CD4-positive, CD25-positive, alpha-beta regulatory T cell (primary cell): ENCODE results near the gene GRK1. TPM values are rescaled to one million over a fixed set of nuclear protein-coding genes. Genes with fewer than 3 reads are reported as not detected.
"Not testable (repeated sequence)": the region's sequence is repeated elsewhere in the genome, so short reads cannot be mapped to it uniquely, and the experiment has no call there.

Source experiments
- ATAC-seq, 2 donors: fragments of 150-1000 bp; cut with Tn5 transposase; one replicate each; pipeline ENCODE4 v1.10.0; 2021; ENCODE audit warnings: low read depth in 2 of 2, moderate number of reproducible peaks in 2 of 2, moderate library complexity in 1 of 2
- DNase-seq, 3 donors: peaks; one replicate each; pipeline versions ENCODE4 v3.0.0 to v3.0.0-alpha.2; 2012 to 2022; ENCODE audit warnings: mixed read lengths in 1 of 3
- H3K27ac ChIP-seq: one replicate; pipeline ENCODE4 v1.7.0; 2013; ENCODE audit warnings: mild to moderate bottlenecking, low read length; ENCODE audit not compliant: insufficient read depth, poor library complexity, severe bottlenecking
- H3K27me3 ChIP-seq: one replicate; pipeline ENCODE4 v1.7.0; 2013; ENCODE audit warnings: low read length; ENCODE audit not compliant: control insufficient read depth, insufficient read depth
- H3K36me3 ChIP-seq: one replicate; pipeline ENCODE4 v1.7.0; 2013; ENCODE audit warnings: mild to moderate bottlenecking, low read length, moderate library complexity; ENCODE audit not compliant: control insufficient read depth, insufficient read depth
- H3K4me1 ChIP-seq: 2 replicates; pipeline ENCODE4 v1.7.0; 2013; ENCODE audit warnings: mild to moderate bottlenecking, low read length; ENCODE audit not compliant: insufficient read depth, control insufficient read depth, poor library complexity, severe bottlenecking
- H3K4me3 ChIP-seq: one replicate; pipeline ENCODE4 v1.7.0; 2013; ENCODE audit warnings: low read depth, mild to moderate bottlenecking, low read length, moderate library complexity
- H3K9me3 ChIP-seq, 2 experiments: 1 replicate in 1 of 2; 2 replicates in 1 of 2; pipeline ENCODE4 v1.7.0; 2013; ENCODE audit warnings: low read length in 2 of 2, mild to moderate bottlenecking in 1 of 2, moderate library complexity in 1 of 2; ENCODE audit not compliant: control insufficient read depth in 2 of 2
- H3K27ac Mint-ChIP-seq, 3 donors: one replicate each; pipeline ENCODE4 v1.8.0; 2020 to 2022; ENCODE audit warnings: mild to moderate bottlenecking in 3 of 3, mixed read lengths in 3 of 3, moderate library complexity in 2 of 3
- H3K27me3 Mint-ChIP-seq: one replicate; pipeline ENCODE4 v1.8.0; 2022; ENCODE audit warnings: mild to moderate bottlenecking, mixed read lengths
- H3K36me3 Mint-ChIP-seq: one replicate; pipeline ENCODE4 v1.8.0; 2020; ENCODE audit warnings: mixed read lengths
- H3K4me1 Mint-ChIP-seq, 4 donors: one replicate each; pipeline ENCODE4 v1.8.0; 2020 to 2022; ENCODE audit warnings: mixed read lengths in 4 of 4, mild to moderate bottlenecking in 1 of 4
- H3K4me3 Mint-ChIP-seq, 4 donors: one replicate each; pipeline ENCODE4 v1.8.0; 2020 to 2022; ENCODE audit warnings: mild to moderate bottlenecking in 4 of 4, mixed read lengths in 4 of 4, moderate library complexity in 3 of 4
- H3K9me3 Mint-ChIP-seq, 7 donors: one replicate each; pipeline ENCODE4 v1.8.0; 2020 to 2022; ENCODE audit warnings: mixed read lengths in 7 of 7, mild to moderate bottlenecking in 3 of 7, moderate library complexity in 2 of 7
- polyA plus RNA-seq, 4 donors: library from polyadenylated mRNA; unstranded; fragments of 300-500 nt; fragmentation: Illumina TruSeq; gene quantifications; one replicate each; pipeline ENCODE4 v1.2.3, GENCODE V29; 2021
- total RNA-seq: library from RNA; stranded (reverse); gene quantifications from one replicate; pipeline ENCODE4 v1.2.3, GENCODE V29; 2022

GRK1 gene
- total and polyA plus RNA-seq, 5 donors from 2014 or later, result not detected

GRCh38 chr13:113742445-113743120 lies 75.6 kb downstream of the GRK1 start:
- H3K27me3 Mint-ChIP-seq, result peaks cover 18% of the 10 kb centered on the region
- no peak overlapping the region for H3K27ac Mint-ChIP-seq
- Histone ChIP-seq H3K9me3 (no peaks in the 10 kb centered on the region), H3K27ac (no peak overlapping the region), H3K4me1 (peaks cover 7% of the 10 kb centered on the region), H3K4me3 (no peak overlapping the region), H3K36me3 (no peaks in the 10 kb centered on the region), H3K27me3 (peaks cover 2% of the 10 kb centered on the region)
- no peaks in the 10 kb centered on the region for H3K36me3 Mint-ChIP-seq
- no peak for DNase-seq
- peak in 1 of 2 donors; percentile 16 for ATAC-seq
- peaks cover 0 to 13% (median 7%) of the 10 kb centered on the region in 4 donors for H3K4me1 Mint-ChIP-seq
- no peak overlapping the region for H3K4me3 Mint-ChIP-seq
- peaks cover 0 to 2% (median 0%) of the 10 kb centered on the region in 7 donors for H3K9me3 Mint-ChIP-seq

DNA sequence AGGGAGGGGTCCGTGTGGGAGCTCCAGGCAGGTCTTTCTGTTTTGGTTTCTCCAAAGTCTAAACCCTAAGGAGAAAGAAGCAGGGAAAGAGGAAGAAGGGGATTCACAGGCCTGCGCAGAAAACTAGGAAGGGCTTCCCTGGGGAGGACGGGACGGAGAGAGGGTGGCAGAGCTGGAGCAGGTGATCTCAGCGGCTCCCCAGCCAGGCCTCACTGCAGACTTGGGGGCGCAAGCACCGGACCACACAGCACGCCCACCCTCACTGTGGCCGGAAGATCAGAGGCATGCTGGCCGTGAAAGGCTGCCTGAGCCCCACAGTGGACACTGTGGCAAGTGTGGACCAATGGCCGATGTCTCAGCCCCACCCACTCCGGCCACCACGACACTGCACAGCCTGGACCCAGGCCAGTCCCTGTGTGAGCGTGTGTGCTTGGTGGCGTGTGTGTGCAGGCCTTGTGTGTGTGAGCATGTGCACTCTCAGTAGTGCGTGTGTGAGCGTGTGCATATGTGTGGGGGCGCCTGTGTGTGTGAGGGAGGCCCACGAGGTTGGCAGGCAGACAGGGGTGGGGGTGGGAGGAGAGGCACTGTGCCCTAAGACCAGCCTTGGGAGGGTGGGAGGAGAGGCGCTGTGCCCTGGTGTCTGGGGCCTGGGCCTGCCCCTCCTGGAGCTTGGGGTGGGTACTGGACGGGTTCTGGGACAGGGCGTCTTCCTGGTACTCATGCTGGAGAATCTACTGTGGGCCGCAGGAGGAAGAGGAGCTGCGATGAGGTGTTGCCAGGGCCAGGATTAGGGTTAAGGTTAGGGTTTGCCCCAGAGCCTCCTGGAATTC lies 76.6 kb downstream of the GRK1 start:
- Histone ChIP-seq H3K4me1 (peaks cover 7% of the 10 kb centered on the region), H3K9me3 (no peaks in the 10 kb centered on the region), H3K27ac (no peak overlapping the region), H3K4me3 (no peak overlapping the region), H3K27me3 (peaks cover 2% of the 10 kb centered on the region), H3K36me3 (no peaks in the 10 kb centered on the region)
- Mint-ChIP-seq H3K27ac (peak overlapping the region in 1 of 3 donors; percentile 46), H3K9me3 (no peaks in the 10 kb centered on the region), H3K4me3 (no peak overlapping the region), H3K36me3 (no peaks in the 10 kb centered on the region), H3K4me1 (peaks cover 0 to 13% (median 7%) of the 10 kb centered on the region in 4 donors), H3K27me3 (peaks cover 18% of the 10 kb centered on the region)
- no peak for DNase-seq
- ATAC-seq, result no peak

GRCh38 chr13:113744197-113745000 lies 77.4 kb downstream of the GRK1 start:
- Mint-ChIP-seq H3K9me3 (no peaks in the 10 kb centered on the region), H3K4me3 (no peak overlapping the region), H3K27me3 (peaks cover 18% of the 10 kb centered on the region), H3K4me1 (peaks cover 0 to 13% (median 7%) of the 10 kb centered on the region in 4 donors), H3K27ac (no peak overlapping the region), H3K36me3 (no peaks in the 10 kb centered on the region)
- ATAC-seq (no peak), DNase-seq (no peak)
- H3K27ac ChIP-seq, result no peak overlapping the region
- peaks cover 2% of the 10 kb centered on the region for H3K27me3 ChIP-seq
- H3K9me3 ChIP-seq, result no peaks in the 10 kb centered on the region
- H3K36me3 ChIP-seq, result no peaks in the 10 kb centered on the region
- H3K4me1 ChIP-seq, result peaks cover 7% of the 10 kb centered on the region
- no peak overlapping the region for H3K4me3 ChIP-seq

DNA sequence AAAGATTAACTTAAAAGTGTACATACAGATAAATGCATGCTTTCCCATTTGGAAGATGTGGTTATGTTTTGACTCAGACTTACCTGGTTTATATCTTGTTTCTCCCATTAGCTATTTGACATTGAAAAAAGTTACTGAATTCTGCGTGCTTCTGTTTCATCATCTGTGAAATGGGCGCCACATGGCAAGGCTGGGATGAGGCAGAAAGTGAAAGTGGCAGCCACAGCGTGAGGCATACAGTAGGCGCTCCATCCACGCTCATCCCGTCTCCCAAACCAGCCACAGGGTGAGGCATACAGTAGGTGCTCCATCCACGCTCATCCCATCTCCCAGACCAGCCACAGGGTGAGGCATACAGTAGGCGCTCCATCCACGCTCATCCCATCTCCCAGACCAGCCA lies 78.0 kb downstream of the GRK1 start:
- H3K9me3 Mint-ChIP-seq, result no peaks in the 10 kb centered on the region
- Histone ChIP-seq H3K4me1 (peaks cover 7% of the 10 kb centered on the region), H3K27me3 (peaks cover 2% of the 10 kb centered on the region), H3K36me3 (no peaks in the 10 kb centered on the region), H3K9me3 (no peaks in the 10 kb centered on the region), H3K27ac (no peak overlapping the region), H3K4me3 (no peak overlapping the region)
- H3K4me3 Mint-ChIP-seq, result no peak overlapping the region
- H3K27me3 Mint-ChIP-seq, result peaks cover 18% of the 10 kb centered on the region
- no peaks in the 10 kb centered on the region for H3K36me3 Mint-ChIP-seq
- H3K27ac Mint-ChIP-seq, result no peak overlapping the region
- DNase-seq (no peak), ATAC-seq (no peak)
- peaks cover 0 to 13% (median 7%) of the 10 kb centered on the region in 4 donors for H3K4me1 Mint-ChIP-seq

DNA sequence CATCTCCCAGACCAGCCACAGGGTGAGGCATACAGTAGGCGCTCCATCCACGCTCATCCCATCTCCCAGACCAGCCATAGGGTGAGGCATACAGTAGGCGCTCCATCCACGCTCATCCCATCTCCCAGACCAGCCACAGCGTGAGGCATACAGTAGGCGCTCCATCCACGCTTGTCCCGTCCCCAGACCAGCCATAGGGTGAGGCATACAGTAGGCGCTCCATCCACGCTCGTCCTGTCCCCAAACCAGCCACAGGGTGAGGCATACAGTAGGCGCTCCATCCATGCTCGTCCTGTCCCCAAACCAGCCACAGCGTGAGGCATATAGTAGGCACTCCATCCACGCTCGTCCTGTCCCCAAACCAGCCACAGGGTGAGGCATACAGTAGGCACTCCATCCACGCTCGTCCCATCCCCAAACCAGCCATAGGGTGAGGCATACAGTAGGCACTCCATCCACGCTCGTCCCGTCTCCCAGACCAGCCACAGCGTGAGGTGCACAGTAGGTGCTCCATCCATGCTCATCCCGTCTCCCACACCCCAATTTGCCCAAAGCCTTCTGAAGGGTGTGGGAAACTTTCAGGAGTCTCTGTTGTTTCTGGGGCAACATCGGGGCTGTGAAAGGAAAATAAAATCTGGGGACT lies 78.6 kb downstream of the GRK1 start:
- not testable (repeated sequence) for H3K27ac ChIP-seq, H3K4me1 ChIP-seq, H3K9me3 ChIP-seq, H3K27me3 ChIP-seq, H3K27ac Mint-ChIP-seq, ATAC-seq, H3K9me3 Mint-ChIP-seq, DNase-seq, H3K36me3 Mint-ChIP-seq, H3K36me3 ChIP-seq, H3K4me3 Mint-ChIP-seq, H3K4me3 ChIP-seq
- Mint-ChIP-seq H3K4me1 (peaks cover 0 to 13% (median 7%) of the 10 kb centered on the region in 4 donors), H3K27me3 (peaks cover 18% of the 10 kb centered on the region)

DNA sequence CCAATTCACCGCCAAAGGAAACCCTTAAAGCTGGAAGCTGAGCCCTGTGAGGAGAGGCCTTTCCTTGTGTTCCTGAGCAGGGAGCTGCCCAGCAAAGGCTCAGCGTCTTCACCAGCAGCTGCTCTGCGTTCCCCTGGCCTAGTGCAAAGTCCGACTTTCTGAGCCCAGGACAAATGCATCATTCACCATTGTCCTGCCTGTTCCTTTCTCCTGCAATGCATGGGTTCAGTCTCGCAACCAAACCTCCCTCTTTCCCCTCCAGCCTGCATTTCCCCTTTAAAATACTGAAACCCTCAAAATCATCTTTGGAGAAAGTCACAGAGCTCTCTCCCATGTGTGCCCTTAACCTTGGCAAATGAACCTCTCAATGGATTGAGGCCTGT lies 79.1 kb downstream of the GRK1 start:
- H3K4me1 Mint-ChIP-seq, result peaks cover 0 to 13% (median 8%) of the 10 kb centered on the region in 4 donors

DNA sequence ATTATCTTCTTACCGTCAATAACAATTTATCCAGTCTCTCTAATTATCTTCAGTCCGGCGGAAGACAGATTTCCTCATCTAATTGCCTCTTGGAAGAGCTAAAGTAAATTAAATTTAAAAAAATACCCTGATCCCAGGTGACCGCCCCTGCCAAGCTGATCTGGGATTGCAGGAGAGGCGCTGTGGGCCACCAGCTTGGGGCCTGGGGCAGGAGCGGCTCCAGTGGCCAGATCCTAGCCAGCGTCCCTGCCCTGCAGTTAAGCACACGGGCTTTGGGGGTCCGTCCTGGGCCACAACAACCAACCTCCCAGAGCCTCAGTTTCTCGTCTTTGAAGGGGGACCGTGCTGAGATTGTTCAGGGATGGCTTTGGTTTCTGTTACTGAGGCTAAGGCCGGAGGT lies 79.7 kb downstream of the GRK1 start:
- Histone ChIP-seq H3K27me3 (no peaks in the 10 kb centered on the region), H3K36me3 (no peaks in the 10 kb centered on the region), H3K27ac (no peak overlapping the region), H3K4me3 (no peak overlapping the region), H3K9me3 (no peaks in the 10 kb centered on the region), H3K4me1 (peaks cover 6% of the 10 kb centered on the region)
- Mint-ChIP-seq H3K4me1 (peaks cover 0 to 8% (median 4%) of the 10 kb centered on the region in 4 donors), H3K27ac (no peak overlapping the region), H3K9me3 (peaks cover 0 to 3% (median 0%) of the 10 kb centered on the region in 7 donors), H3K27me3 (peaks cover 13% of the 10 kb centered on the region), H3K4me3 (no peak overlapping the region), H3K36me3 (no peaks in the 10 kb centered on the region)
- ATAC-seq, result no peak
- DNase-seq, result no peak

More for the DNA sequence above, 79.1 kb downstream of the GRK1 start:
- Histone ChIP-seq H3K4me1 (peaks cover 7% of the 10 kb centered on the region), H3K4me3 (no peak overlapping the region), H3K27me3 (peaks cover 2% of the 10 kb centered on the region), H3K9me3 (no peaks in the 10 kb centered on the region), H3K36me3 (no peaks in the 10 kb centered on the region), H3K27ac (no peak overlapping the region)
- peaks cover 0 to 3% (median 0%) of the 10 kb centered on the region in 7 donors for H3K9me3 Mint-ChIP-seq
- peaks cover 18% of the 10 kb centered on the region for H3K27me3 Mint-ChIP-seq
- no peaks in the 10 kb centered on the region for H3K36me3 Mint-ChIP-seq
- no peak overlapping the region for H3K27ac Mint-ChIP-seq
- no peak for DNase-seq
- no peak for ATAC-seq
- H3K4me3 Mint-ChIP-seq, result no peak overlapping the region
